K562 (cell line): Measurements from ENCODE around the gene PI4KA. TPM values are rescaled to one million over a fixed set of nuclear protein-coding genes. Genes with fewer than 3 reads are reported as not detected.
A peak's percentile ranks its signal among the peaks of the same experiment; 100 is the strongest.

Source experiments
- BHLHE40 ChIP-seq: IDR thresholded peaks from 2 replicates; pipeline ENCODE4 v1.6.1; 2011; ENCODE audit warnings: low read length, improper control_type of control experiment
- DMBX1 ChIP-seq: fragments of 250-450 bp; sonication (Bioruptor Pico); IDR thresholded peaks from 2 replicates; pipeline ENCODE4 v1.8.0; 2022; ENCODE audit warnings: inconsistent platforms, mild to moderate bottlenecking, moderate library complexity, borderline replicate concordance
- EP300 ChIP-seq: IDR thresholded peaks from 2 replicates; pipeline ENCODE4 v1.6.1; 2012; ENCODE audit warnings: low read length, improper control_type of control experiment
- GTF2B ChIP-seq: IDR thresholded peaks from 2 replicates; pipeline ENCODE4 v1.6.1; 2011; ENCODE audit not compliant: insufficient read length; ENCODE audit errors: extremely low read depth
- HIVEP1 ChIP-seq: fragments of 250-450 bp; sonication (Bioruptor Pico); IDR thresholded peaks from 2 replicates; pipeline ENCODE4 v1.4.0; 2020; ENCODE audit warnings: mild to moderate bottlenecking
- MCM2 ChIP-seq: fragments of 450-650 bp; IDR thresholded peaks from 2 replicates; pipeline ENCODE4 v1.6.1; 2017; ENCODE audit warnings: low read depth, mild to moderate bottlenecking
- PRMT5 ChIP-seq: sonication (generic); formaldehyde crosslinking; IDR thresholded peaks from 2 replicates; pipeline ENCODE4 v1.5.0; 2020; ENCODE audit warnings: missing genetic modification reagents
- RBM34 ChIP-seq: fragments of 200-400 bp; formaldehyde crosslinking; IDR thresholded peaks from 2 replicates; pipeline ENCODE4 v1.6.1; 2018; ENCODE audit warnings: low read length, borderline replicate concordance; ENCODE audit not compliant: insufficient read depth
- TAF1 ChIP-seq: IDR thresholded peaks from 2 replicates; pipeline ENCODE4 v1.6.1; 2011; ENCODE audit warnings: mild to moderate bottlenecking, low read length, moderate library complexity; ENCODE audit not compliant: insufficient read depth, control insufficient read depth, severe bottlenecking; ENCODE audit errors: extremely low read depth
- YY1 ChIP-seq, 3 experiments: IDR thresholded peaks; 2 replicates each; pipeline ENCODE4 v1.6.1; 2011; ENCODE audit warnings: low read length in 2 of 3, mild to moderate bottlenecking in 2 of 3, moderate library complexity in 2 of 3, borderline replicate concordance in 1 of 3, control low read depth in 1 of 3, low read depth in 1 of 3; ENCODE audit not compliant: insufficient read depth in 3 of 3, insufficient replicate concordance in 2 of 3, control insufficient read depth in 1 of 3, insufficient read length in 1 of 3; ENCODE audit errors: extremely low read depth in 1 of 3
- ZNF449 ChIP-seq: fragments of 250-450 bp; sonication (Bioruptor Pico); IDR thresholded peaks from 2 replicates; pipeline ENCODE4 v1.8.0; 2022; ENCODE audit warnings: moderate library complexity, mild to moderate bottlenecking, inconsistent platforms
- polyA plus RNA-seq, 8 experiments: library from polyadenylated mRNA; depleted of rRNA in 4 of 8; stranded (reverse) in 5 of 8; unstranded in 3 of 8; fragments of >200 nt; fragmentation: Nextera tagmentation in 2 of 8; fragmentation: Illumina TruSeq in 1 of 8; extraction: Ambion mirVana in 2 of 8; extraction: Trizol in 1 of 8; gene quantifications; 2 replicates each; pipeline versions ENCODE4 v1.2.1 to v1.2.3, GENCODE V29; 2011 to 2014; ENCODE audit warnings: inconsistent platforms in 1 of 8, missing spikeins in 1 of 8
- total RNA-seq, 7 experiments: library from RNA; depleted of rRNA in 6 of 7; stranded (reverse); fragments of >200 nt in 6 of 7; fragmentation: Illumina TruSeq in 2 of 7; extraction: Trizol in 2 of 7; gene quantifications; 2 replicates each; pipeline versions ENCODE4 v1.2.1 to v1.2.3, GENCODE V29; 2011 to 2021; ENCODE audit warnings: low replicate concordance in 1 of 7
- TF ChIP-seq, protein P1 (sequence below): fragments of 450-650 bp; IDR thresholded peaks from 2 replicates; pipeline ENCODE4 v1.6.1; 2016; ENCODE audit warnings: borderline replicate concordance
- TF ChIP-seq, protein P2 (sequence below), 2 experiments: fragments of 450-650 bp in 1 of 2; IDR thresholded peaks; 2 replicates each; pipeline ENCODE4 v1.6.1; 2011 to 2017; ENCODE audit warnings: low read depth in 2 of 2, antibody characterized with exemption in 1 of 2, borderline replicate concordance in 1 of 2, low read length in 1 of 2, mild to moderate bottlenecking in 1 of 2, mixed read lengths in 1 of 2; ENCODE audit not compliant: control insufficient read depth in 1 of 2
- TF ChIP-seq, protein P3 (sequence below): fragments of 450-650 bp; IDR thresholded peaks from 2 replicates; pipeline ENCODE4 v1.6.1; 2016; ENCODE audit warnings: missing biosample characterization, missing genetic modification characterization

The PI4KA gene
- total and polyA plus RNA-seq, 9 of the 15 experiments (the other 6 are each of a cell fraction or from before 2014, with no cell fraction given) = 7.3 to 187 (median 84.7) TPM

DNA sequence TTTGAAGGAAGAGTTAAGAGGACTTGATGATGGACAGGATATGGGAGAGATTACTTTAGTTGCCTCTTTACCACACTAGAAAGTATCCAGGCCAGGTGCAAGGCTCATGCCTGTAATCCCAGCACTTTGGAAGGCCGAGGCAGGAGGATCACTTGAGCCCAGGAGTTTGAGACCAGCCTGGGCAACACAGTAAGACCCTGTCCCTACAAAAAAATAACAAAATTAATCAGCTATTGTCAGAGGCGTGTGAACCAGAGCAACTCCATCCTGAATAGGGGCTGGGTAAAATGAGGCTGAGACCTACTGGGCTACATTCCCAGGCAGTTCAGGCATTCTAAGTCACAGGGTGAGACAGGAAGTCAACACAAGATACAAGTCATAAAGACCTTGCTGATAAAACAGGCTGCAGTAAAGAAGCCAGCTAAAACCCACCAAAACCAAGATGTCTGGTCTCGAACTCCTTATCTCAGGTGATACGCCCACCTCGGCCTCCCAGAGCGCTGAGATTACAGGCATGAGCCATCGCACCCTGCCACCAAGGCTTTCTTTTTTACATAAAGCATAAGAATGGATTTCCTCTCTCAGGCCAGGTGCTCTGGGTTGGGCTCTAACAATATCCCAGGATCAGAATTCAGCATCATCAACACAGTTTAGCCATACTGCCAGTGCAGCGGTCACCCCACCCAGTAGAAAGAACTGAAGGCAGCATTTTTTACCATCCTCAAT lies 17.8 kb downstream of the PI4KA start (continued):
- TF ChIP-seq GTF2B (no peak), RBM34 (no peak), HIVEP1 (CRISPR knock-in tag) (peak; percentile 85), YY1 (IDR thresholded peaks at IDR 0.05; ENCODE audit: borderline replicate concordance in 1 of 3, control insufficient read depth in 1 of 3, extremely low read depth in 1 of 3, insufficient read depth in 3 of 3, insufficient read length in 1 of 3, insufficient replicate concordance in 2 of 3, low read depth in 1 of 3, low read length in 2 of 3) (no peak), EP300 (no peak), MCM2 (no peak), ZNF449 (0 out of 2 replicates have a peak, but pooled peaks have one; percentile 60), TAF1 (no peak), BHLHE40 (no peak), PRMT5 (CRISPR knock-in tag) (no peak), DMBX1 (CRISPR knock-in tag) (peak; percentile 89)
- TF ChIP-seq, protein P1, sequence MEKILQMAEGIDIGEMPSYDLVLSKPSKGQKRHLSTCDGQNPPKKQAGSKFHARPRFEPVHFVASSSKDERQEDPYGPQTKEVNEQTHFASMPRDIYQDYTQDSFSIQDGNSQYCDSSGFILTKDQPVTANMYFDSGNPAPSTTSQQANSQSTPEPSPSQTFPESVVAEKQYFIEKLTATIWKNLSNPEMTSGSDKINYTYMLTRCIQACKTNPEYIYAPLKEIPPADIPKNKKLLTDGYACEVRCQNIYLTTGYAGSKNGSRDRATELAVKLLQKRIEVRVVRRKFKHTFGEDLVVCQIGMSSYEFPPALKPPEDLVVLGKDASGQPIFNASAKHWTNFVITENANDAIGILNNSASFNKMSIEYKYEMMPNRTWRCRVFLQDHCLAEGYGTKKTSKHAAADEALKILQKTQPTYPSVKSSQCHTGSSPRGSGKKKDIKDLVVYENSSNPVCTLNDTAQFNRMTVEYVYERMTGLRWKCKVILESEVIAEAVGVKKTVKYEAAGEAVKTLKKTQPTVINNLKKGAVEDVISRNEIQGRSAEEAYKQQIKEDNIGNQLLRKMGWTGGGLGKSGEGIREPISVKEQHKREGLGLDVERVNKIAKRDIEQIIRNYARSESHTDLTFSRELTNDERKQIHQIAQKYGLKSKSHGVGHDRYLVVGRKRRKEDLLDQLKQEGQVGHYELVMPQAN = no peak
- TF ChIP-seq, protein P2, sequence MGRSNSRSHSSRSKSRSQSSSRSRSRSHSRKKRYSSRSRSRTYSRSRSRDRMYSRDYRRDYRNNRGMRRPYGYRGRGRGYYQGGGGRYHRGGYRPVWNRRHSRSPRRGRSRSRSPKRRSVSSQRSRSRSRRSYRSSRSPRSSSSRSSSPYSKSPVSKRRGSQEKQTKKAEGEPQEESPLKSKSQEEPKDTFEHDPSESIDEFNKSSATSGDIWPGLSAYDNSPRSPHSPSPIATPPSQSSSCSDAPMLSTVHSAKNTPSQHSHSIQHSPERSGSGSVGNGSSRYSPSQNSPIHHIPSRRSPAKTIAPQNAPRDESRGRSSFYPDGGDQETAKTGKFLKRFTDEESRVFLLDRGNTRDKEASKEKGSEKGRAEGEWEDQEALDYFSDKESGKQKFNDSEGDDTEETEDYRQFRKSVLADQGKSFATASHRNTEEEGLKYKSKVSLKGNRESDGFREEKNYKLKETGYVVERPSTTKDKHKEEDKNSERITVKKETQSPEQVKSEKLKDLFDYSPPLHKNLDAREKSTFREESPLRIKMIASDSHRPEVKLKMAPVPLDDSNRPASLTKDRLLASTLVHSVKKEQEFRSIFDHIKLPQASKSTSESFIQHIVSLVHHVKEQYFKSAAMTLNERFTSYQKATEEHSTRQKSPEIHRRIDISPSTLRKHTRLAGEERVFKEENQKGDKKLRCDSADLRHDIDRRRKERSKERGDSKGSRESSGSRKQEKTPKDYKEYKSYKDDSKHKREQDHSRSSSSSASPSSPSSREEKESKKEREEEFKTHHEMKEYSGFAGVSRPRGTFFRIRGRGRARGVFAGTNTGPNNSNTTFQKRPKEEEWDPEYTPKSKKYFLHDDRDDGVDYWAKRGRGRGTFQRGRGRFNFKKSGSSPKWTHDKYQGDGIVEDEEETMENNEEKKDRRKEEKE (IDR thresholded peaks at IDR 0.05; ENCODE audit: borderline replicate concordance in 1 of 2, control insufficient read depth in 1 of 2, low read depth in 2 of 2, low read length in 1 of 2) = no peak
- TF ChIP-seq, protein P3, sequence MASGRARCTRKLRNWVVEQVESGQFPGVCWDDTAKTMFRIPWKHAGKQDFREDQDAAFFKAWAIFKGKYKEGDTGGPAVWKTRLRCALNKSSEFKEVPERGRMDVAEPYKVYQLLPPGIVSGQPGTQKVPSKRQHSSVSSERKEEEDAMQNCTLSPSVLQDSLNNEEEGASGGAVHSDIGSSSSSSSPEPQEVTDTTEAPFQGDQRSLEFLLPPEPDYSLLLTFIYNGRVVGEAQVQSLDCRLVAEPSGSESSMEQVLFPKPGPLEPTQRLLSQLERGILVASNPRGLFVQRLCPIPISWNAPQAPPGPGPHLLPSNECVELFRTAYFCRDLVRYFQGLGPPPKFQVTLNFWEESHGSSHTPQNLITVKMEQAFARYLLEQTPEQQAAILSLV = no peak
